Right renal pelvis (tissue), 4 donors: ENCODE measurements around the gene SERTAD3. TPM values are rescaled to one million over a fixed set of nuclear protein-coding genes. Genes with fewer than 3 reads are reported as not detected.
"Not testable (repeated sequence)": the region's sequence is repeated elsewhere in the genome, so short reads cannot be mapped to it uniquely, and the experiment has no call there.

Experiments
- DNase-seq, 4 donors: peaks; one replicate each; pipeline ENCODE4 v3.0.0-alpha.2; 2013; ENCODE audit warnings: low read depth in 4 of 4, low spot score in 3 of 4, missing footprints in 1 of 4
- polyA plus RNA-seq, 4 donors: library from polyadenylated mRNA; unstranded; fragments of 120-200 nt; gene quantifications; one replicate each; pipeline ENCODE4 v1.2.1, GENCODE V29; 2013; ENCODE audit not compliant: insufficient read length in 4 of 4

Gene SERTAD3
- polyA plus RNA-seq: 10 to 100 TPM; 35.5 to 41.4 (median 39.3) TPM

GRCh38 chr19:40444000-40444824 is at the start of gene SERTAD3:
Gene SERTAD3 (minus strand): TSS chr19:40444335. CDS start chr19:40442080, 2,255 bp downstream.
- peak; percentile 93 to 98 (median 94) for DNase-seq

DNA sequence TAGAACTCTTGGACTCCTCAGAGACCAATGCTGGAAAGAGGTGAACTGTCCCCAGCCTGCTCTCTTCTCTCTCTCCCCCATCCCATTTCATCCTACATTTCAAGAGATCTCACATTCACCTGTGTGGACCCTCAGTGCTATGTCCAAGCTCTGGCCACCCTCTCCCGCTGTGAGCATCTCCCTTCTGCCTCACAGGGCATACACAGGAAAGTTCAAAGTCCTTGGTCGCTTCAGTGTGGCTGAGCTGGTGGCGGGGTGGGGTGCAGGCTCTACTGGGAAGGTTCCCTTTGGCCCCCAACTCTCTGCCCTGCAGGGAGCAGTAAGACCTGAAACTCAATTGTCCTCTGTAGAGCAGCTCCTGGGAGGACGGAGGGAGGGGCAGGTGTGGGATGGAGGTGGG is 49.6 kb upstream of the SERTAD3 start:
- DNase-seq: no peak

GRCh38 chr19:40492274-40492673 is 48.1 kb upstream of the SERTAD3 start:
- no peak for DNase-seq

GRCh38 chr19:40489882-40490230 is 45.7 kb upstream of the SERTAD3 start:
- no peak for DNase-seq

GRCh38 chr19:40486017-40486416 is 41.9 kb upstream of the SERTAD3 start:
- no peak for DNase-seq

GRCh38 chr19:40475878-40476644 is 31.9 kb upstream of the SERTAD3 start:
- not testable (repeated sequence) for DNase-seq

GRCh38 chr19:40474737-40475136 is 30.6 kb upstream of the SERTAD3 start:
- DNase-seq: no peak

DNA sequence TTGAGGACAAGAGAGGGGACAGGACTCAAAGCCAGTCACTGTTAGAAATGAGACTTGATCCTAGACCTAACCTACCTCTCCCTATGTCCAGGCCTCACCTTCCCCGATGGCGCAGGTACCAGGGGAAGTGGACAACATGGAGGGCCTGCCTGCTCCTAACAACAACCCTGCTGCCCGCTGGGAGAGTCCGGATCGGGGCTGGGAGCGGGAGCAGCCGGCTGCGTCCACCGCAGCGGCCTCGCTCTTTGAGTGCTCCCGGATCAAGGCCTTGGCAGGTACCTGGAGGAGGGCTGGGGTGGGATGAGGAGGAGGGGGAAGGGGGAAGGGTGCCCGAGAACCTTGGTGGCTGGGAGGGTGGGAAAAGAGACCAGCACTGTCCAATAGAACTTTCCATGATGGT is 28.4 kb upstream of the SERTAD3 start:
- no peak for DNase-seq

GRCh38 chr19:40471111-40471510 is 27.0 kb upstream of the SERTAD3 start:
- no peak for DNase-seq

DNA sequence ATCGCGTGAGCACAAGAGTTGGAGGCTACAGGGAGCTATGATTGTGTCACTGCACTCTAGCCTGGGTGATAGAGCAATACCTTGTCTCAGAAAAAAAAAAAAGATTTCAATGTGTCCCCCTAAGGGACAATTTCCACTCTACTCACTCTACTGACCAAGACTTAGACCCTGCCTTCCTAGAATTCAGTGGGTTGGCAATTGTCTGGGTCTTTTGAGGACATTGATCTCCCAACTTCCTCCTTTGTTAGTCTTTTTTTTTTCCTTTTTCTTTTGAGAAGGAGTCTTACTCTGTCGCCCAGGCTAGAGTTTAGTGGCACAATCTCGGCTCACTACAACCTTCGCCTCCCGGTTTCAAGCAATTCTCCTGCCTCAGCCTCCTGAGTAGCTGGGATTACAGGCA is 24.9 kb upstream of the SERTAD3 start:
- no peak for DNase-seq

- no peak for DNase-seq
Measured at GRCh38 chr19:40466985-40467734, 23.0 kb upstream of the SERTAD3 start, which contains the start of gene SPTBN4. Gene SPTBN4 (plus strand): TSS chr19:40467001. CDS start chr19:40472622, 5,621 bp downstream.

DNA sequence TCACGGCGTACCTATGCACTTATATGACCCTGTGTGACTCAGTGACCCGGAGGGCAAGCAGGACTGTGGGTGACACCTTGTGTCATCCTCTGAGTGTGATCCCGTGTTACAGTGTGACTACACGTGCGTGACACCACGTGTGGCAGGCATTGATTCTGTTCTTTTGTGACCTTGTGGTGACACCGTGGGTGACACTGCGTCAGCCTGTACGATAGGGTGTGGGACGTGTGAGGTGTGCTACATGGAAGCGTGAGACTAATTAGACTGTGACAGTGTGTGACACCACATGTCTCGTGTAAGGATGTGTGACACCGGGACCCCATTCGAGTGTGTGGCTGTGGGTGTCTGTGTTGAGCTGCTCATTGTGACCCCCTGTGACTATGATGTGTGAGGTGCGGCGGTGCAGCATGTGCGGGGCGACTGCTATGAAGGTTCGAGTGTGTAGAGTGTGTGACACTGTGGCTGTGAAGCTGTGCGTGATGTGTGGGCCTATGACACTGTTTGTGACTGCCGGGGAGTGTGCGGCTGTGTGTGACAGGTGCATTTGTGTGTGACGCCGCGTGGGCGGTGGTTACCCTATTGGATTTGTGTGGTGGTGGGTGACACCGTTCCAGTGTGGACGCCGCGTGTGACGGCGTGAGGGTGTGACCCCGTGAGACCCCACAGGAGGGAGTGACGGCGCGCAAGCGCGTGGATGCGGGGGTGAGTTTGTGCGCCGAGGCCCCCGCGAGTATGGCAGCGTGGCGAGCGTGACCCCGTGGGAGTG is 22.3 kb upstream of the SERTAD3 start:
- DNase-seq: no peak

DNA sequence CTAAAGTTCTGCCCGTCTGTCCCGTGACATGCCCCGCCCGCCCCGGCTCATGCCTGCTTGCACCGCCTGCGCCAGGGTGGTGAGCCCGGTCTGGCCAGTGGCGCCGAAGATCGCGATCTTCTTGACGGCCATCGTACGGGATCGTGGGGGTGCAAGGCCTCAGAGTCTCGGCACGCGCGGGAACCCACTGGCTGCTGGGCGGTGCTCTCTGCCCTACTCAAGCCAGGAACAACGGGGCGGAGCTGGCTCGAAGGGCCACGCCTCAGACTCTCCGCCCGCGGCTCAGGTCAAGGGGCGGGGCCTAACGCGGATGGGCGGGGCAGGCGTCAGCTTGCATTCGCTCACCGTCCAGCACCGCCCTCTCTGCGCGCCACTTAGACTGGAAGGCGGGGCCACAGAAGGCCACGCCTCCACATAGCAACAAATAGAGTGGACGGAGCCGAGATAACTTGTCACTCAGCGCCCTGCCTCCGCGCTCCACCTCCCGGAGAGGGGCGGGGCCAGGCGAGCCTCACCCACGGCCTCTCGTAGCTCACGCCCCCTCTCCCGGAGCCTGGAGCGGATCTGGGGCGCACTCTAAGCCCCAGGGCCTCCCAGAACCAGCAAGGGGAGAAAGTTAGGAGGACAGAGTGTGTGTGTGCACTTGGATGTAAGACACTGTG is 21.6 kb upstream of the SERTAD3 start, which contains the start of gene BLVRB:
TSS of gene BLVRB (minus strand) at position 189 of the 662 bp plus-strand sequence. CDS start at position 132, 57 bp downstream.
- DNase-seq: peak; percentile 99 to 100 (median 99)

- no peak for DNase-seq
Measured at GRCh38 chr19:40465025-40465556, 21.0 kb upstream of the SERTAD3 start.

DNA sequence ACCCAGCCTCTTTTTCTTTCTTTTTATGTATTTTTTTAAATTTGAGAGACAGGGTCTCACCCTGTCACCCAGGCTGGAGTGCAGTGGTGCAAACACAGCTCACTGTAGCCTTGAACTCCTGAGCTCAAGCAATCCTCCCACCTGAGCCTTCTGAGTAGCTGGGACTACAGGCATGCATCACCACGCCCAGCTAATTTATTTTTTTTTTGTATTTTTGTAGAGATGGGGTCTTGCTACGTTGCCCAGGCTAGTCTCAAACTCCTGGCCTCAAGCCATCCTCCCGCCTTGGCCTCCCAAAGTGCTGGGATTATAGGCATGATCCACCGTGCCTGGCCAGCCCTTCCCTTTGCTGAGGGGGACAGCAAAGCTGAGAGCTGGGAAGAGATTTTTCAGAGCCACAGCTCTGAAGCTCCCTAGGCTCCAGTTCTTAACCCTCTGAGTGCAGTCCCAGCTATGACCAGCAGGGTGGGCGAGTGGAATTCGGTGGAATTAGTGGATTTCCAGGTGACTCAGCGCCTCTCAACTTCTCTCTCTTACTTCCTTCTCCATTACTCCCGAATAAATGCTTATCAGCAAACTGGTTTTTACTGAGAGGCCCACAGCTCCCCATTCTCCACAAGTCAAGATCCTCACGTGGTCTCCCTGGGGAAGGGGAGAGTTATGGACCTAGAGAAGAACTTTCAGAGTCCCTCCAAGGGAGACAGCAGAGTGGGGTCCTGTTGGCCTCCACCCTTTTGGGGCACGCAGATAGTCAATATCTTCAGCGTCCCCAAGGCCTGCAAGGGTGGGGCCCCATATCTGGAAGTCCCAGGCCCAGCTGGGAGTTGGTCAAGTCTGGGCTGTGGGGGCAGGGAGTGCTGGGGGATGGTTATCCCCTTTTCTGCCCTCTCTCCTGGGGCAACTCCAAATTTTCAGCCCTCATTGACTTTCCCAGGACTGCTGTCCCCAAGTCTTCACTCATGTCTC is 20.2 kb upstream of the SERTAD3 start:
- peak in 3 of 4 donors; percentile 63 to 74 (median 73) for DNase-seq

- not testable (repeated sequence) for DNase-seq
Measured at GRCh38 chr19:40463587-40464037, 19.5 kb upstream of the SERTAD3 start.

DNA sequence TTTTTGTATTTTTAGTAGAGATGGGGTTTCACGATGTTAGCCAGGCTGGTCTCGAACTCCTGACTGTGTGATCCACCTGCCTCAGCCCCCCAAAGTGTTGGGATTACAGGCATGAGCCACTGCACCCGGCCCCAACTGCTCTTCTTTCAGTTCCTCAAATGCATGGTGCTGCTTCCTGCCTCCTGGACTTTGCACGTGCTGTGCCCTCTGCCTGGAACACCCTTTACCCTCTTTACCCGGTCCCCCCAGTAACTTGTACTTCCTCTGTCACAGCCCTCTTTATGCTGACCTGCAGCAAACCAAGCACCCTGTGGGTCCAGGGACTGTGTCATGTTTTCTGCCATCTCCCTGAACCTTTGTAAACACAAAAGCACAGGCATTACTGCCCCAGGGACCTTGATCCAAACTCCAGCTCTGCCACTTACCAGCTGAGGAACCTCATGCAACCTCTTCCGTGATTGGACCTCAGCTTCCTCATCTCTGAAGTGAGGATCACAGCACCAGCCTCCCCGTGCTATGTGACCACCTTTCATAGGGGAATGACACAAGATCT is 17.6 kb upstream of the SERTAD3 start:
- no peak for DNase-seq

DNA sequence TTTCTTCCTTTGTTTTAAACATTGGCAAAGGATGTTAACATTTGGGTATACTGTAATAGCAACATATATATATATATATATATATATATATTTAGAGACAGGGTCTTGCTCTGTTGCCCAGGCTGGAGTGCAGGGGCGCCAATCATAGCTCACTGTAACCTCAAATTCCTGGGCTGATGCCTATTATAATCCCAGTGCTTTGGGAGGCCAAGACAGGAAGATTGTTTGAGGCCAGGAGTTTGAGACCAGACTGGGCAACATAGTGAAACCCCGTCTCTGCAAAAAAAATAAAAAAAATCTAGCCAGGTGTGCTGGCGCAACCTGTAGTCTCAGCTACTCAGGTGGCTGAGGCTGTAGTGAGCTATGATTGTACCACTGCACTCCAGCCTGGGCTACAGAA is 16.1 kb upstream of the SERTAD3 start:
- no peak for DNase-seq
